ENCODE data around the gene ZNF530.

- TF ChIP-seq, protein P1, sequence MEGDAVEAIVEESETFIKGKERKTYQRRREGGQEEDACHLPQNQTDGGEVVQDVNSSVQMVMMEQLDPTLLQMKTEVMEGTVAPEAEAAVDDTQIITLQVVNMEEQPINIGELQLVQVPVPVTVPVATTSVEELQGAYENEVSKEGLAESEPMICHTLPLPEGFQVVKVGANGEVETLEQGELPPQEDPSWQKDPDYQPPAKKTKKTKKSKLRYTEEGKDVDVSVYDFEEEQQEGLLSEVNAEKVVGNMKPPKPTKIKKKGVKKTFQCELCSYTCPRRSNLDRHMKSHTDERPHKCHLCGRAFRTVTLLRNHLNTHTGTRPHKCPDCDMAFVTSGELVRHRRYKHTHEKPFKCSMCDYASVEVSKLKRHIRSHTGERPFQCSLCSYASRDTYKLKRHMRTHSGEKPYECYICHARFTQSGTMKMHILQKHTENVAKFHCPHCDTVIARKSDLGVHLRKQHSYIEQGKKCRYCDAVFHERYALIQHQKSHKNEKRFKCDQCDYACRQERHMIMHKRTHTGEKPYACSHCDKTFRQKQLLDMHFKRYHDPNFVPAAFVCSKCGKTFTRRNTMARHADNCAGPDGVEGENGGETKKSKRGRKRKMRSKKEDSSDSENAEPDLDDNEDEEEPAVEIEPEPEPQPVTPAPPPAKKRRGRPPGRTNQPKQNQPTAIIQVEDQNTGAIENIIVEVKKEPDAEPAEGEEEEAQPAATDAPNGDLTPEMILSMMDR (IDR thresholded peaks at IDR 0.05 in 2 of 3, conservative IDR thresholded peaks at IDR 0.05 in 1 of 3; ENCODE audit: insufficient read depth in 2 of 3, low read depth in 1 of 3, low read length in 3 of 3), result no peak
- no peak for TF ChIP-seq NR2C2 (CRISPR knock-in tag; IDR thresholded peaks at IDR 0.05)
- no peak for TF ChIP-seq NR2C2 (tag; IDR thresholded peaks at IDR 0.05)
- no peak for TF ChIP-seq STAT6 (CRISPR knock-in tag; IDR thresholded peaks at IDR 0.05)
- TF ChIP-seq ZNF274 (IDR thresholded peaks at IDR 0.05; ENCODE audit: borderline replicate concordance, low read depth, low read length), result no peak
- TF ChIP-seq FIP1L1 (IDR thresholded peaks at IDR 0.05; ENCODE audit: low read depth, low read length, poor library complexity, severe bottlenecking), result no peak
- TF ChIP-seq FOSL1 (tag; conservative IDR thresholded peaks at IDR 0.05), result no peak
These were observed 15.7 kb downstream of the ZNF530 start for GRCh38 chr19:57615346-57615745.

Measured in K562 (cell line).